GM18907 (cell line): ENCODE results near the gene CLRN3.
A peak's percentile ranks its signal among the peaks of the same experiment; 100 is the strongest.

Experiments used
- ATAC-seq: cut with Tn5 transposase; IDR thresholded peaks from one replicate; pipeline ENCODE4 v1.9.1; 2021; ENCODE audit warnings: mild to moderate bottlenecking, moderate library complexity; ENCODE audit not compliant: unreplicated experiment

The CLRN3 gene

GRCh38 chr10:127919418-127920271, 26.9 kb upstream of the CLRN3 start:
- ATAC-seq = no peak

DNA sequence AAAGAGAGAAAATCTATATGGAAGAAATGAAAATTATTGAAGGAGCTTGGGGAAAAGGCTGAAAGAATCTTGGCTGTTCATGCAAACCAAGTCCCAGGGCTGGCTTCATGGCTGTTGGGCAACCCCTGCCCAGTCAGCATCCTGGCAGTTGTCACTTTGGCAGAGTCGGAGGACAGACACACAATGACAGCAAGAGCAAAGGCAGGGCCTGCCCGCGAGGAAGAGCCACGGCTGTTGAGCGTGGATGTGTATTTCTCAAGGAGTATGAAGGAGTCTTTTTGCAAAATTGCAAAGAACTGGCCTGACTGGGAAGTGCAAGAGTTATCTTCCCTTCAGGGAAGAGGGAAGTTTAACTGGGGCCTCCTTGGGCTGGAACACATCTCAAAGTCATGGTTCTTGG, 25.8 kb upstream of the CLRN3 start:
- no peak for ATAC-seq

- ATAC-seq = no peak
These were observed 24.1 kb upstream of the CLRN3 start for GRCh38 chr10:127916826-127917225.

DNA sequence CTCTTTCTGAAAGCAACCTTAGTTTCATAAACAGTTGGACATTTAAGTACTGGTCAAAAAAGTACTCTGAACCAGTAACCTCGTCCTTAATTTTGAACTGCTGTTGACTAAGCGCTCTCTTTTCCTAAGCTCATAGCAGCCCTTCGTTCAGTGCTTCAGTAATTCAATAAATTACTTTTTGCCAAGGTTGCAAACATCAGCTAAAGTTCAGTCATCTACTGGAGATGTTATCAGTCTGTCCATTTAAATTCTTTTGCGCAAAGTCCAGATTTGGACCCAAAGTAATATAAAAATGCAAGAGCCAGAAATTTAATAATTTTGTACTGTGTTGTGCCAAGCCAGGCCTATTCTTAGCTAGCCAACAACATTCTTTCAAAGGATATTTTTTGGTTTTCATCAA, 22.6 kb upstream of the CLRN3 start:
- no peak for ATAC-seq

GRCh38 chr10:127913368-127913759, 20.6 kb upstream of the CLRN3 start:
- no peak for ATAC-seq

DNA sequence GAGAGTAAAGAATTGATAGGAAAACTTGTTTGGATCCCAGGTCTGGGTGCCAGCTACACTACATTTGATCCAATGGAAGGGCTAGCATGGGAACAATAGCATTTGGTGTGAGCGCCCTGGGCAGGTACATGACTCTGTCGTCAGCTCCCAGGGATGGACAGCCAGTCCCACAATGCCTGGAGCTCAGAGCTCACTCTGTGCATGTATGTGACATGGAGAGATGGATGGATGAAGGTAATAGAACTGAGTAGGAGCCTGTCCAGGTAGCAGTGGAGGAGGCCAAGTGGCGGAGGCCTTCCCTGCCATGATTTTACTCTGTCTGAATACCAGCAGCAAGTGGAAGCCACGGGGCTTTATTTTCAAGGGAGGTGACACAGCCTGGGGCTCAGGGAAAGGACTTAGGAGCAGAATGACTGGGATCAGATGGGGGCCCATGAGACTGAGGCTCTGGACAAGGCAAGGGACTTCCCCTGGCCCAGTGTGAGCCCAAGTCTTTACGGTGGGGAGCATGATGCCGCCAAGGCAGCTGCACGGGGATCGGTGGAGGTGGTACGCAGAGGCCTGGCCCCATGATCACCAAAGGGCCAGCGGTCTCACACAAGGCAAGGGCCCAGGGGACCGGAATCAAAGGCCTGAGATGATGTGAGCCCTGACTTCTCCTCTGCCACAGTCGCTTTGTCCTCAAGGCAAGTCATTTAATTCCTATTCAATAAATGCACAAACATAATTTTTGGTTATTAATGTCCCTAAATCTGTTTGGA, 20.0 kb upstream of the CLRN3 start:
- ATAC-seq = no peak

- ATAC-seq = no peak
These were observed 19.1 kb upstream of the CLRN3 start for GRCh38 chr10:127911867-127912257.

GRCh38 chr10:127911218-127911866, 18.6 kb upstream of the CLRN3 start:
- no peak for ATAC-seq

GRCh38 chr10:127910464-127910770, 17.7 kb upstream of the CLRN3 start:
- ATAC-seq = no peak

DNA sequence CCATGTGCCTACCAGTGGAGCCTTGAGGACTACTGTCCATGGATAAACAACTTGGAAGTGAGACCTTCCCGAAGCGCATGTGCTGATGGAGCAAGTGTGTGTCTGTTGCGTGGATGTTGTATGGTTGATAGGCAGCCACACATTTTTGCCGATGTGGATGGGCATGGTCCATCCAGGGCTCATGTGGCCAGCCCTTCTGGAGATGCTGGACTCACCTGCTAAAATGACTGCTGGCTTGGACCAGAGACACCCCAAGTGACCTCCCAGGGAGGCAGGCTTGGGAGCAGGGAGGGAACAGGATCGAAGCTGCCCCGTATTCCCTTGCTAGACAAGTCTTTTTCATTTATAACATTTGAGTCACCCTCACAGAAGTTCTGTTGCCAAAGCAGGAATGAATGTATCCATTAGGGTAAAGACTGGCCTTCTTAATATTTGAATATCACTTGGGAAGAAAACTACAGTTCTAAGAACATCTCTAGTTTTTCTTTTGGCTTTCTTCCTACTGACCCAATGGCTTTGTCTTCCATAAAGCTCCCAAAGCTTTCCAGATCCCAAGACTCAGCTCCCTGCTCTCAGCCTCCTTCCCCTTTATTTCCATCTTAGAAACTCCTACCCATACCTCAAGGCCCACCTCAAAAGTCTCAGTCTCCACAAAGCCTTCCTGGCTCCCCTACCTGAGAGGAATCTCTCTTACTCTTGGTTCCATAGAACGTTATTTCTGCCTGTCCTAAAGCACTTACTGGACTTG, 17.1 kb upstream of the CLRN3 start:
- ATAC-seq = no peak

- no peak for ATAC-seq
These were observed 16.2 kb upstream of the CLRN3 start for GRCh38 chr10:127908959-127909267.

- no peak for ATAC-seq
These were observed 15.6 kb upstream of the CLRN3 start for GRCh38 chr10:127908106-127908958.

- ATAC-seq = no peak
These were observed 14.8 kb upstream of the CLRN3 start for GRCh38 chr10:127907411-127908105.

- ATAC-seq = peak; percentile 89
These were observed 14.0 kb upstream of the CLRN3 start, which contains the start of gene PTPRE for GRCh38 chr10:127906548-127907377. Gene PTPRE, plus strand, starts transcription at chr10:127907103. Its CDS starts 133,779 bp downstream, at chr10:128040882.

GRCh38 chr10:127905848-127906261, 13.1 kb upstream of the CLRN3 start:
- no peak for ATAC-seq

DNA sequence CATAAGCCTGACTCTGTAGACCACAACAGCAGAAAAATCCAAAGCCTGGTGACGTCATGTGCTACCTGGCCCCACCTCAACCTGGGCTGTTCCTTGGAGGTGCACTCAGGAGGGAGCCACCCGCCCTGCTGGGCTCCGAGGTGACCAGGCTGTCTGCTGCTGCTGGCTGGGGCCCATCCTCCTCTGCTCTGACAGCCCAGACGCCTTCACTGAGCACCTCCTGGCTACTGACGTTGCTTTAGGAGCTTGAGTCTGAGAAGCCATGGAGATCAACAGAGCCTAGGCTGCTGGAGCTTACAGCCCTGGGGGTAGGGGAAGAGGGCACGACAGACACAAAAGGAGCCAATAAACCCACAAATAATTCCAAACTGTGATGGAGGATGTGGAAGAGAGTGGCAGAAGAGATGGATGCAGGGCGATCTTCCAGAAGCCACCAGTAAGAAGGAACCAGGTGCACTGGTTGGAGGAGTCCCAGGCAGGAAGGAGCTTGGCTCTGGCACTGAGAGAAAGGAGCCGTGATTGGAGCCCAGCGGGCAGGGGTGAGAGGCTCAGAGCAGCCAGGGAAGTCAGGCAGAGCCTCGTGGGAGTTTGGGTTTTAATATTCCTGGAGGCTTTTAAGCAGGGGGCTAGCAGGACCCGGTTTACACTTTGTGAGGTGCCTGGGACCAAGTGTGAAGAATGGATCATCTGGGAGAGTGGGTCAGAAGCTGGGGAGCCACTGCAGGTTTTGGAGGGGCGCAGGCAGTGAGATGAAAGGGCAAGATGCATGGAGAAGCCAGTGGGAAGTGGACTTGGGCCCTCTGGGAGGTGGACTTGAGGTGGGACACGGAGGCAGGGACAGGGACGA, 12.5 kb upstream of the CLRN3 start:
- ATAC-seq = no peak

- ATAC-seq = no peak
These were observed 11.7 kb upstream of the CLRN3 start for GRCh38 chr10:127904311-127905000.
